Astrocyte of the cerebellum (primary cell): ENCODE results near the gene TLR6.

Experiments
- DNase-seq: peaks from one replicate; pipeline ENCODE4 v3.0.0-alpha.2; 2011; ENCODE audit warnings: low read depth
- H3K4me3 ChIP-seq: 2 replicates; pipeline ENCODE4 v1.5.1; 2011; ENCODE audit warnings: mild to moderate bottlenecking, low read depth, low read length, moderate library complexity
- CTCF ChIP-seq: IDR thresholded peaks from 2 replicates; pipeline ENCODE4 v1.5.1; 2012; ENCODE audit warnings: low read length, low read depth, moderate library complexity, mild to moderate bottlenecking; ENCODE audit errors: missing control alignments
- in situ Hi-C: cut with HindIII; loops from 2 replicates; pipeline ENCODE4 v1.10.0; 2017; ENCODE audit warnings: low sequenced_read_pairs

Gene TLR6

GRCh38 chr4:38794051-38794450 is 62.6 kb downstream of the TLR6 start:
- no peak for TF ChIP-seq CTCF
- no peak overlapping the region for H3K4me3 ChIP-seq
- in situ Hi-C loops: no loop called here
- no peak for DNase-seq

- H3K4me3 ChIP-seq: no peak overlapping the region
- DNase-seq: no peak
- TF ChIP-seq CTCF: no peak
- in situ Hi-C loops: no loop called here
Observed at GRCh38 chr4:38791010-38791409, 65.6 kb downstream of the TLR6 start.

- no peak for TF ChIP-seq CTCF
- no peak overlapping the region for H3K4me3 ChIP-seq
- in situ Hi-C loops: no loop called here
- DNase-seq: peak; percentile 8
Observed at GRCh38 chr4:38788317-38788716, 68.3 kb downstream of the TLR6 start.

GRCh38 chr4:38787693-38788092 is 68.9 kb downstream of the TLR6 start:
- no peak overlapping the region for H3K4me3 ChIP-seq
- DNase-seq: no peak
- TF ChIP-seq CTCF: no peak
- in situ Hi-C loops: no loop called here

- no peak for TF ChIP-seq CTCF
- in situ Hi-C loops: no loop called here
- DNase-seq: no peak
- no peak overlapping the region for H3K4me3 ChIP-seq
Observed at GRCh38 chr4:38785901-38786402, 70.7 kb downstream of the TLR6 start.

GRCh38 chr4:38785041-38785790 is 71.4 kb downstream of the TLR6 start:
- H3K4me3 ChIP-seq: no peak overlapping the region

More at GRCh38 chr4:38785041-38785790, 71.4 kb downstream of the TLR6 start:
- TF ChIP-seq CTCF: no peak
- no peak for DNase-seq
- in situ Hi-C loops: no loop called here
